ENCODE results near the gene PRSS57.
"Not testable (repeated sequence)": the region's sequence is repeated elsewhere in the genome, so short reads cannot be mapped to it uniquely, and the experiment has no call there.

PRSS57 gene

GRCh38 chr19:732148-733069 lies 37.2 kb upstream of the PRSS57 start:
- Histone ChIP-seq H3K4me1 (ENCODE audit: control insufficient read depth in 1 of 2, insufficient read depth in 1 of 2, low read depth in 1 of 2, low read length in 1 of 2) (peaks cover 11 to 12% of the 10 kb centered on the region in 2 experiments), H3K27me3 (peaks cover 6% of the 10 kb centered on the region), H3K9me3 (no peaks in the 10 kb centered on the region), H3K27ac (no peak overlapping the region), H3K4me3 (ENCODE audit: low read depth in 1 of 2, low read length in 1 of 2) (no peak overlapping the region), H3K36me3 (no peaks in the 10 kb centered on the region)
- TF ChIP-seq CTCF (IDR thresholded peaks at IDR 0.05), result no peak

DNA sequence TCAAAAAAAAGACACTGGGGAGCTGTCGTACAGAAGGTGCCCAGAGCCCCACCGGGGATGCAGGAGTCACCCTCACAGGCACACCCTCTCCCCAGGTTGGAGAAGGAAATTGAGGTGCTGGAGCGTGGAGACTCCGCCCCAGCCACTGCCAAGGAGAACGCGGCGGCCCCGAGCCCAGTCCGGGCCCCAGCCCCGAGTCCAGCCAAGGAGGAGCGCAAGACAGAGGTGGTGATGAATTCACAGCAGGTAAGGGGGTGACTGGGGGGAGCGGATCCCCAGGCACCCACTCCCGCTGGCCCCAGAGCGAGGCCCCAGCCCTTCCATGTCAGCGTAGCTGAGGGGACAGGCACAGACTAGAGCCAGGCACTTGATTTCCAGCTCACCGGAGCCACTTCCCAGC lies 35.7 kb upstream of the PRSS57 start:
- peaks cover 6% of the 10 kb centered on the region for H3K27me3 ChIP-seq
- H3K27ac ChIP-seq, result no peak overlapping the region
- H3K4me3 ChIP-seq (ENCODE audit: low read depth in 1 of 2, low read length in 1 of 2), result no peak overlapping the region
- TF ChIP-seq CTCF (IDR thresholded peaks at IDR 0.05), result no peak
- H3K36me3 ChIP-seq, result no peaks in the 10 kb centered on the region
- no peaks in the 10 kb centered on the region for H3K9me3 ChIP-seq
- H3K4me1 ChIP-seq (ENCODE audit: control insufficient read depth in 1 of 2, insufficient read depth in 1 of 2, low read depth in 1 of 2, low read length in 1 of 2), result peaks cover 11 to 12% of the 10 kb centered on the region in 2 experiments

DNA sequence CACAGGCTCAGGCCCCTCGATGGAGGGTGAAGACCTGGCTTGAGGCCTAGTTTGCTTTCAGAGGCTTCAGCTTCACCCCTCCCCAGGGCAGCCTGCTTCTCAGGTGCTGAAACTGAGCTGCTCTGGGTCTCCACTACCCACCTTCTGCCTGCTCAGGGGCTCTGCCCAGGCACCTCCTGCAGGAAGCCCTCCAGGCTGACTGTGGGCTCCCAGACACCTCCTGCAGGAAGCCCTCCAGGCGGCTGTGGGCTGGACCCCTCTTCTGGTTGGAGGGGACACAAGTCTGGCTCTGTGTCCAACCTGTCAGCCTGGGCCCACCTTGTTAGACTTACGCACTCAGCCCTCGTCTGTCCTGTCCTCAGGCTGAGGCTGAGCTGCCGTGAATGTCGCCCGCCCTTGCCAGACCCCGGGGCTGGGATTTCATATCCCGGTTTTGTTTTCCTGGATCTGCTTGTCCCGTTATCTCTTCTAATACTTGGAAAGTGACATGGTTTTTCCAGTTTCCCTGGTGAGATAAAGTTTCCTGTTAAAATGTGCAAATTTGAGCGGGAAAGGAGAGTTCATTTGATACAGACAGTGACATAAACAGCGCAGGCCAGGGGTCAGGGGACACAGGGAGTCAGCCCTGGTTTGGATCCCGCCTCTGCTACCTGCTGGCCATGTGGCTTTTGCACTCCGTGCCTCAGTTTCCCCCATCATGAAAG lies 34.9 kb upstream of the PRSS57 start:
- Histone ChIP-seq H3K27me3 (peaks cover 6% of the 10 kb centered on the region), H3K36me3 (no peaks in the 10 kb centered on the region), H3K4me1 (ENCODE audit: control insufficient read depth in 1 of 2, insufficient read depth in 1 of 2, low read depth in 1 of 2, low read length in 1 of 2) (peaks cover 11 to 12% of the 10 kb centered on the region in 2 experiments), H3K9me3 (no peaks in the 10 kb centered on the region), H3K27ac (no peak overlapping the region), H3K4me3 (ENCODE audit: low read depth in 1 of 2, low read length in 1 of 2) (no peak overlapping the region)
- no peak for TF ChIP-seq CTCF (IDR thresholded peaks at IDR 0.05)

DNA sequence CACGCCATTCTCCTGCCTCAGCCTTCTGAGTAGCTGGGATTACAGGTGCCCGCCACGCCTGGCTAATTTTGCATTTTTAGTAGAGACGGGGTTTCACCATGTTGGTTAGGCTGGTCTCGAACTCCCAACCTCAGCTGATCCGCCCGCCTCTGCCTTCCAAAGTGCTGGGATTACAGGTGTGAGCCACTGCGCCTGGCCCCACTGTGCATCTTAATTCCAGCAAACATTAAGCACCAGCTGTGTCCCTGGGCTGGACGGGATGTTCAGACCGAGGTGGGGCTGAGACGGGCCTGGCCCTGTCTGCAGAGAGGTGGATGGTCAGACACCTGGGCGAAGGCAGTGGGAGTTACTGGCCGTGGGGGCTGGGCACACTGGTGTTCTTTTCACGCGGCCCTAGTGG lies 34.3 kb upstream of the PRSS57 start:
- H3K4me1 ChIP-seq (ENCODE audit: control insufficient read depth in 1 of 2, insufficient read depth in 1 of 2, low read depth in 1 of 2, low read length in 1 of 2), result peaks cover 11 to 12% of the 10 kb centered on the region in 2 experiments
- H3K27ac ChIP-seq; H3K4me3 ChIP-seq (ENCODE audit: low read depth in 1 of 2, low read length in 1 of 2); H3K36me3 ChIP-seq; H3K9me3 ChIP-seq; H3K27me3 ChIP-seq: not testable (repeated sequence)

- peaks cover 6 to 7% of the 10 kb centered on the region in 2 experiments for H3K4me1 ChIP-seq (ENCODE audit: control insufficient read depth in 1 of 2, insufficient read depth in 1 of 2, low read depth in 1 of 2, low read length in 1 of 2)
- no peak overlapping the region for H3K27ac ChIP-seq
- no peaks in the 10 kb centered on the region for H3K9me3 ChIP-seq
- no peaks in the 10 kb centered on the region for H3K36me3 ChIP-seq
- H3K4me3 ChIP-seq (ENCODE audit: low read depth in 1 of 2, low read length in 1 of 2), result no peak overlapping the region
- no peak for TF ChIP-seq CTCF (IDR thresholded peaks at IDR 0.05)
- peaks cover 10% of the 10 kb centered on the region for H3K27me3 ChIP-seq
These were observed 32.8 kb upstream of the PRSS57 start for GRCh38 chr19:728011-728410.
